Heart left ventricle (tissue), 13 donors: ENCODE data around the gene CRELD2.

Experiments
- CTCF ChIP-seq, 12 donors: fragments of 200-600 bp; sonication (generic) in 4 of 12; IDR thresholded peaks; one replicate each; pipeline versions ENCODE4 v1.5.0 to v1.8.0; 2018 to 2022; ENCODE audit warnings: antibody characterized with exemption in 12 of 12, mild to moderate bottlenecking in 5 of 12
- POLR2A ChIP-seq, 2 donors: fragments of 450-650 bp; IDR thresholded peaks; one replicate each; pipeline ENCODE4 v1.6.1; 2017; ENCODE audit warnings: antibody characterized with exemption in 2 of 2, mild to moderate bottlenecking in 2 of 2, moderate library complexity in 2 of 2
- donor health status: ischemic (EF 13 %, LVEDD 7.1; RV severe dilation, severe dysfunction).
- donor health status: DM: no; HTN: yes; CAD: no.
- donor health status: DM: no; HTN: no; CAD: no.
- donor health status: ischemic (EF 25% LVEDD 6.9; RV normal size, moderate dysfunction).
- donor health status: ischemic (EF 25% LVEDD 5.7; RV mildly dilated, moderate dysfunction).
- donor health status: ischemic (EF 35%, LVEDD 5.7; RV mildly dilated, moderate dysfunction).
- donor health status: nonischemic (EF 11% LVEDD 7.7; RV severe dilation, severe dysfunction).
- donor health status: DM: yes; HTN: yes; CAD: no.
- donor health status: PGD.
- donor health status: ischemic (EF 29% LVEDD 5.4; RV normal size, mild dysfunction).
- donor health status: nonischemic (EF 23%, LVEDD 6.1; RV moderate dilation, normal function).

GRCh38 chr22:49956418-49956770, 38.0 kb downstream of the CRELD2 start:
- TF ChIP-seq CTCF (IDR thresholded peaks at IDR 0.05) = no peak
- TF ChIP-seq POLR2A (IDR thresholded peaks at IDR 0.05) = no peak
